Smooth muscle cell (in vitro differentiated cells): ENCODE measurements around the gene SHISA7. TPM values are rescaled to one million over a fixed set of nuclear protein-coding genes. Genes with fewer than 3 reads are reported as not detected.

Source experiments
- DNase-seq: peaks from one replicate; lab custom pipeline; 2025; ENCODE audit not compliant: unreplicated experiment; lab: John Stamatoyannopoulos, UW
- H2AFZ ChIP-seq: fragments of 200-600 bp; sonication (generic); 2 replicates; pipeline ENCODE4 v1.6.0; 2016; ENCODE audit warnings: antibody characterized with exemption, low read depth, mild to moderate bottlenecking
- H3F3A ChIP-seq: fragments of 200-600 bp; sonication (generic); 2 replicates; pipeline ENCODE4 v1.6.0; 2017; ENCODE audit warnings: antibody characterized with exemption, low read depth
- H3K27ac ChIP-seq: fragments of 200-600 bp; sonication (generic); 2 replicates; pipeline ENCODE4 v1.5.1; 2016; ENCODE audit warnings: low read depth, mild to moderate bottlenecking
- H3K27me3 ChIP-seq: fragments of 200-600 bp; sonication (generic); 2 replicates; pipeline ENCODE4 v1.6.1; 2016; ENCODE audit warnings: low read depth, mild to moderate bottlenecking
- H3K36me3 ChIP-seq: fragments of 200-600 bp; sonication (generic); 2 replicates; pipeline ENCODE4 v1.5.1; 2016; ENCODE audit warnings: low read depth
- H3K4me1 ChIP-seq: fragments of 200-600 bp; sonication (generic); 2 replicates; pipeline ENCODE4 v1.5.1; 2016; ENCODE audit warnings: low read depth
- H3K4me2 ChIP-seq: fragments of 200-600 bp; sonication (generic); 2 replicates; pipeline ENCODE4 v1.6.0; 2016; ENCODE audit warnings: mild to moderate bottlenecking
- H3K4me3 ChIP-seq: fragments of 200-600 bp; sonication (generic); 2 replicates; pipeline ENCODE4 v1.5.1; 2016; ENCODE audit warnings: mild to moderate bottlenecking
- H3K79me2 ChIP-seq: fragments of 200-600 bp; sonication (generic); 2 replicates; pipeline ENCODE4 v1.6.0; 2016; ENCODE audit warnings: low read depth, mild to moderate bottlenecking
- H3K9ac ChIP-seq: fragments of 200-600 bp; sonication (generic); 2 replicates; pipeline ENCODE4 v1.6.0; 2016; ENCODE audit warnings: low read depth
- H3K9me3 ChIP-seq: fragments of 200-600 bp; sonication (generic); replicated peaks from 2 replicates; pipeline ENCODE4 v1.5.1; 2016; ENCODE audit warnings: low read depth
- H4K20me1 ChIP-seq: fragments of 200-600 bp; sonication (generic); 2 replicates; pipeline ENCODE4 v1.6.0; 2016; ENCODE audit warnings: low read depth
- CTCF ChIP-seq: fragments of 200-600 bp; sonication (generic); IDR thresholded peaks from 2 replicates; pipeline ENCODE4 v1.5.1; 2017; ENCODE audit warnings: borderline replicate concordance, mild to moderate bottlenecking, antibody characterized with exemption; ENCODE audit not compliant: insufficient read depth, poor library complexity, severe bottlenecking
- WGBS: methylation state at CpG from one replicate; pipeline ENCODE4 v1.1.7; 2016; ENCODE audit warnings: low lambda C conversion rate; 5-methylcytosine and 5-hydroxymethylcytosine counted together
- polyA plus RNA-seq: library from polyadenylated mRNA; unstranded; fragments of >200 nt; fragmentation: Nextera tagmentation; extraction: Ambion mirVana; gene quantifications from 2 replicates; pipeline ENCODE4 v1.2.1, GENCODE V29; 2016
- total RNA-seq: library from RNA; depleted of rRNA; stranded (reverse); fragments of >200 nt; gene quantifications from 2 replicates; pipeline ENCODE4 v1.2.3, GENCODE V29; 2014

Gene SHISA7
- total and polyA plus RNA-seq, 2 experiments from 2014 or later = not detected

- H3K4me1 ChIP-seq = peaks cover 32% of the 10 kb centered on the region
- H3K9me3 ChIP-seq = no peaks in the 10 kb centered on the region
- peaks cover 12% of the 10 kb centered on the region for H3F3A ChIP-seq
- peaks cover 7% of the 10 kb centered on the region for H3K79me2 ChIP-seq
- no peak for TF ChIP-seq CTCF
- H4K20me1 ChIP-seq = no peaks in the 10 kb centered on the region
- H2AFZ ChIP-seq = no peak overlapping the region
- WGBS = 6% methylated on average over 11 of the region's 18 CpGs
- no peaks in the 10 kb centered on the region for H3K36me3 ChIP-seq
- peak overlapping the region; percentile 96 for H3K9ac ChIP-seq
- peak overlapping the region; percentile 99 for H3K4me2 ChIP-seq
- peak overlapping the region; percentile 85 for H3K4me3 ChIP-seq
- no peaks in the 10 kb centered on the region for H3K27me3 ChIP-seq
- H3K27ac ChIP-seq = peak overlapping the region; percentile 96
- DNase-seq = no peak
Measured at GRCh38 chr19:55485439-55486011, 42.4 kb upstream of the SHISA7 start.

GRCh38 chr19:55484593-55485438 is 41.7 kb upstream of the SHISA7 start, which contains the start of gene NAT14:
Gene NAT14 (plus strand): TSS chr19:55485188. CDS start chr19:55485709, 521 bp downstream.
- peaks cover 7% of the 10 kb centered on the region for H3K79me2 ChIP-seq
- 9% methylated on average over 18 of the region's 78 CpGs for WGBS
- no peak within 1 kb of the TSS for H2AFZ ChIP-seq
- H3F3A ChIP-seq = peaks cover 12% of the 10 kb centered on the region
- H3K9me3 ChIP-seq = no peaks in the 10 kb centered on the region
- H3K4me3 ChIP-seq = peak within 1 kb of the TSS; percentile 85
- H3K4me1 ChIP-seq = peaks cover 32% of the 10 kb centered on the region
- peak within 1 kb of the TSS; percentile 99 for H3K4me2 ChIP-seq
- H3K27me3 ChIP-seq = no peaks in the 10 kb centered on the region
- no peaks in the 10 kb centered on the region for H3K36me3 ChIP-seq
- TF ChIP-seq CTCF = no peak
- DNase-seq = peak; percentile 46
- no peaks in the 10 kb centered on the region for H4K20me1 ChIP-seq
- peak within 1 kb of the TSS; percentile 96 for H3K27ac ChIP-seq
- H3K9ac ChIP-seq = peak within 1 kb of the TSS; percentile 96

GRCh38 chr19:55483706-55484592 is 40.8 kb upstream of the SHISA7 start:
- H3K79me2 ChIP-seq = peaks cover 11% of the 10 kb centered on the region
- H3K27me3 ChIP-seq = no peaks in the 10 kb centered on the region
- no peaks in the 10 kb centered on the region for H4K20me1 ChIP-seq
- no peaks in the 10 kb centered on the region for H3K9me3 ChIP-seq
- H3K4me3 ChIP-seq = peak overlapping the region; percentile 85
- no peak overlapping the region for H2AFZ ChIP-seq
- no peak for DNase-seq
- 90% methylated on average over 45 of the region's 46 CpGs for WGBS
- peak overlapping the region; percentile 96 for H3K9ac ChIP-seq
- H3K4me2 ChIP-seq = peak overlapping the region; percentile 99
- peak overlapping the region; percentile 96 for H3K27ac ChIP-seq
- peaks cover 12% of the 10 kb centered on the region for H3F3A ChIP-seq
- no peaks in the 10 kb centered on the region for H3K36me3 ChIP-seq
- H3K4me1 ChIP-seq = peaks cover 28% of the 10 kb centered on the region
- TF ChIP-seq CTCF = no peak
